HEK293T (cell line): ENCODE results near the gene AMZ1.
"Not testable (repeated sequence)": the region's sequence is repeated elsewhere in the genome, so short reads cannot be mapped to it uniquely, and the experiment has no call there.

Experiments used
- CTCF ChIA-PET: fragments of 350-600 bp; formaldehyde crosslinking; extraction: SDS; loops from one replicate; lab custom pipeline; 2021; ENCODE audit warnings: antibody characterized with exemption, inconsistent platforms; lab: Yijun Ruan, JAX
- POLR2A ChIA-PET: fragments of 350-600 bp; formaldehyde crosslinking; extraction: SDS; loops from one replicate; lab custom pipeline; 2020; ENCODE audit warnings: antibody characterized with exemption, inconsistent platforms; lab: Yijun Ruan, JAX
- DNase-seq: peaks from one replicate; pipeline ENCODE4 v3.0.0; 2012; ENCODE audit warnings: mixed read lengths; ENCODE audit errors: extremely low spot score
- ARNT ChIP-seq: fragments of 450-650 bp; IDR thresholded peaks from 2 replicates; pipeline ENCODE4 v1.6.1; 2017; ENCODE audit warnings: mild to moderate bottlenecking
- BHLHE40 ChIP-seq: fragments of 450-650 bp; IDR thresholded peaks from 2 replicates; pipeline ENCODE4 v1.6.1; 2016; ENCODE audit warnings: mild to moderate bottlenecking, moderate library complexity, borderline replicate concordance
- CTBP1 ChIP-seq: fragments of 450-650 bp; IDR thresholded peaks from 2 replicates; pipeline ENCODE4 v1.6.1; 2016; ENCODE audit warnings: borderline replicate concordance
- ELF4 ChIP-seq: fragments of 450-650 bp; IDR thresholded peaks from 2 replicates; pipeline ENCODE4 v1.6.1; 2017; ENCODE audit warnings: antibody characterized with exemption
- FOXA1 ChIP-seq: fragments of 450-650 bp; IDR thresholded peaks from 2 replicates; pipeline ENCODE4 v1.6.1; 2016; ENCODE audit warnings: mild to moderate bottlenecking
- FOXK2 ChIP-seq: fragments of 450-650 bp; IDR thresholded peaks from 2 replicates; pipeline ENCODE4 v1.6.1; 2016; ENCODE audit warnings: mild to moderate bottlenecking
- FOXM1 ChIP-seq: fragments of 450-650 bp; IDR thresholded peaks from 2 replicates; pipeline ENCODE4 v1.6.1; 2017; ENCODE audit warnings: mild to moderate bottlenecking, borderline replicate concordance
- HDGF ChIP-seq: fragments of 450-650 bp; IDR thresholded peaks from 2 replicates; pipeline ENCODE4 v1.6.1; 2017; ENCODE audit warnings: antibody characterized with exemption, borderline replicate concordance
- L3MBTL2 ChIP-seq: fragments of 450-650 bp; conservative IDR thresholded peaks from 2 replicates; pipeline ENCODE4 v1.6.1; 2016; ENCODE audit warnings: mild to moderate bottlenecking
- LEF1 ChIP-seq: fragments of 450-650 bp; IDR thresholded peaks from 2 replicates; pipeline ENCODE4 v1.6.1; 2017; ENCODE audit warnings: mild to moderate bottlenecking, borderline replicate concordance
- NFRKB ChIP-seq: fragments of 450-650 bp; IDR thresholded peaks from 2 replicates; pipeline ENCODE4 v1.6.1; 2016; ENCODE audit warnings: mild to moderate bottlenecking, moderate library complexity
- PKNOX1 ChIP-seq: fragments of 450-650 bp; IDR thresholded peaks from 2 replicates; pipeline ENCODE4 v1.6.1; 2016
- SP1 ChIP-seq: fragments of 450-650 bp; IDR thresholded peaks from 2 replicates; pipeline ENCODE4 v1.6.1; 2017
- SUZ12 ChIP-seq: fragments of 450-650 bp; IDR thresholded peaks from 2 replicates; pipeline ENCODE4 v1.6.1; 2016; ENCODE audit warnings: mild to moderate bottlenecking
- TARDBP ChIP-seq: fragments of 450-650 bp; IDR thresholded peaks from 2 replicates; pipeline ENCODE4 v1.6.1; 2016
- ZNF384 ChIP-seq: fragments of 450-650 bp; IDR thresholded peaks from 2 replicates; pipeline ENCODE4 v1.6.1; 2016

AMZ1 gene

GRCh38 chr7:2725178-2726105 lies 37.4 kb downstream of the AMZ1 start:
- no peak for DNase-seq
- TF ChIP-seq L3MBTL2 (no peak), SP1 (no peak), PKNOX1 (no peak), HDGF (no peak), CTBP1 (no peak), ZNF384 (no peak), TARDBP (no peak), FOXA1 (no peak), FOXM1 (no peak), LEF1 (no peak), ELF4 (no peak), BHLHE40 (no peak), SUZ12 (no peak)
- ChIA-PET CTCF (no interaction called here), POLR2A (interaction anchor here (1.5 kb wide), 1 partner anchor 33 kb away, joined by 3 read pairs; no protein-coding TSS in a partner anchor)

DNA sequence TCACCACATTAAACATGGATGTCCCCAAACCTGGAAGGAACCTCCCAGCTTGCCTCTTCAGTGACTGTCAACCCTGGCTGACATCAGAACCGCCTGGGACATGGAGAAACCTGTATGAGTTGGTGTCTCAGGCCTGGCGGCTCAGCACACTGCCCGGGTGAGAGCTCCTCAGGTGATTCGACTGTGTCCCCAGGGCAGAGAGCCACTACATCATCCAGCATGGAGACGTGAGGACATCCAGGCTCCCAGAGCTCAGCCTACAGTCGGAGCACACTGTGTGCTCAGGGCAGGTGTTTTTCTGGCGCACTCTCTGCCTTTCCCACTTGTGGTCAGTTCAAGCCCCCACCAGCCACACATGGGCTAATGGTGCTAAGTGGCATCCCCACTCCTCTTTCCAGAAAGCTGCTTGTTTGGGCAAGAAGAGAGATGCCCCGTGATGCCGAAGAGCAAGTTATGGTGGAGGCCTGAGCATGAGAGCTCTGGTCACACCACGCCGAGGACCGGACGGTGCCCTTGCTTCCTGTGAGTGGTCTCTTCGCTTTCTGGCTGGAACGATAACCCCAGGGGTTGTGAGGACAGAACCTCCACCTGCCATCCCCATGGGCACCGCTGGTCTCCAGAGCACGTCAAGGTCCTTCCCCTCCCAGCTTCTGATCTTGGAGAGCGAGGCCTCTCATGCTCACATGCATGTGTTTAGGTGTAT lies 38.5 kb downstream of the AMZ1 start:
- POLR2A ChIA-PET: no interaction called here
- TF ChIP-seq FOXA1 (no peak), TARDBP (no peak), BHLHE40 (no peak), NFRKB (no peak), ARNT (no peak), LEF1 (no peak), FOXK2 (no peak), SP1 (no peak), HDGF (no peak), CTBP1 (no peak), ELF4 (no peak)
- DNase-seq: no peak
- CTCF ChIA-PET: no interaction called here

DNA sequence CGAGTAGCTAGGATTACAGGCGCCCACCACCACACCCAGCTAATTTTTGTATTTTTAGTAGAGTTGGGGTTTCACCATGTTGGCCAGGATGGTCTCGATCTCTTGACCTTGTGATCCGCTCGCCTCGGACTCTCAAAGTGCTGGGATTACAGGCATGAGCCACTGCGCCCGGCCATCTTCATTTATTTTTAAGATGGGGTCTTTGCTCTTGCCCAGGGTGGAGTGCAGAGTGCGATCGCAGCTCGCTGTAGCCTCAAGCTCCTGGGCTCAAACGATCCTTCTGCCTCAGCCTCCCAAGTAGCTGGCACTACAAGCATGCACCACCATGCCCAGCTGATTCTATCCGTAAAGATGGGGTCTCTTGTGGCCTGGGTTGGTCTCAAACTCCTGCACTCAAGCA lies 39.2 kb downstream of the AMZ1 start:
- POLR2A ChIA-PET, DNase-seq: not testable (repeated sequence)

DNA sequence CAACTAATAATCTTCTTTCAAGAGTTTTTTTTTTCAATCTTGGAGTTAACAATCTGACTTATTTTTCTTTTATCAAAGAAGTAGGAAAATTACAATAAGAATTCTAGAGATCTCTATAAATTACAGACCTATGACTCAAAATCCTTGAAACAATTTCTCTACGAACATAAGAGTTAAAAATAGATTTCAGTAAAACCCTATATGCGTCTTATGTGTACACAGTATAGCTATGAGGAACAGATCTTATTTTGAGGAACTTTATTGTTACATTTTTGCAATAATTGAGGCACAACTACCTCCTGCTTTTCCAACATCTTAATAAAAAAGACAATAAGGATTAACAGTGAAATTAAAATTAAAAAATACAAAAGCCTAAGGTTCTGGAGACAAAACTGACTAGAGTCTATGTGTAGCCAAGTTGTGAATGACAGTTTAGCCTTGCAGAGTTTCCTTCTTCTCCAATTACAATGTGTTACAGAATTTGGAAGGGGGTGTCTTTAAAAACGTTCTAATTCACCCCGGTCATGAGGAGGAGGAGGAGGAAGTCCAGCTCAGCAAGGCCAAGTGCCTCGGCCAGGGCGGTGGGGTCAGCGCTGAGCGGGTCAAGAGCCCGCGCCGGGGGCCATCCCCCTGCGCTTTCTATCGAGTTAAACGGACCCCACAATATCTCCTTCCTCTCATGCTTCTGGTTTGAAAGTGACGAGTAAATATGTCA lies 40.5 kb downstream of the AMZ1 start:
- TF ChIP-seq LEF1: no peak
- TF ChIP-seq HDGF: no peak
- TF ChIP-seq L3MBTL2: no peak
- no peak for TF ChIP-seq ELF4
- TF ChIP-seq FOXK2: no peak
- TF ChIP-seq NFRKB: no peak
- no peak for TF ChIP-seq PKNOX1
- no peak for TF ChIP-seq FOXA1
- no peak for TF ChIP-seq BHLHE40
- no peak for DNase-seq
- CTCF ChIA-PET: interaction anchor here (0.7 kb wide), 1 partner anchor 35 kb away, joined by 4 read pairs; no protein-coding TSS in a partner anchor
- POLR2A ChIA-PET: no interaction called here

More for the DNA sequence above, 39.2 kb downstream of the AMZ1 start:
- CTCF ChIA-PET: not testable (repeated sequence)

DNA sequence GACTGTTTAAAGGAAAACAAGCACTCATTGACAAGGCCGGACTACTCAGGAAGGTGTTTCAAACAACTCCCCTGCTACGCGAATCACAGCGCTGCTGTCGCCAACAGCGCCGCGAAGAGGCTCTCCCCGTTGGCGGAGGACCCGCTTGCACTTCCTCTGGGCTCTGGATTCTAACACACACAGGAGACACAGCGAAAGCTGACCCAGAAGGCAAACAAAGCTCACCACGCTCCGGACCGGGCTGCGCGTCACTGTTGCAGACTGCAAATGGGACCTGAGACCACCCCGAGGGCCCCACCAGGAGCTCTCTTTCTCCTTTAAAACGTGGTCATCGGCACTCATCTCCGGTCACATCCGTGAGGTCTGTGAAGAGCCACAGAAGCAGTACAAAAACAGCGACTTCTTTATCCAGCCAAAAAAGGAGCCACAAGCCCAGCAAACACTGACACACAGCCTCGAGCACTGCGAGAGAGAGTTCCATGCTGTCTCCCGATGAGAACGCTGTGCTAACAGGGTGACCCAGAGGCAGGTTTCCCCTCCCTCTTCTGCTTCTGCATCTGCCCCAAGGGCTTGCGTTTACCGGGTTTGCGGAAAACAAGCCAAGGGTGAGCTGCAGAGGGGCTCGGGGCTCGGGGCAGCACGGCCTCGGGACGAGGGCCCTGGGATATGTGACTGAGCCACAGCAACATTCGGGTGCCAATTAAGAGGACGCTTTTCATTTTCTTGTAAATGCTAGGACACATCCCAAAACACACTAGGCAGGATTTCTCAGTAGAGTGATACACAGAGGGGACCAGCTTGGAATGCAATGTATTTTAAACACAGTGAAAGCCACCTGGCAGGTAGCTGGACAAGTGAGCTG lies 41.3 kb downstream of the AMZ1 start:
- DNase-seq: no peak
- ChIA-PET POLR2A (no interaction called here), CTCF (interaction anchor here (0.7 kb wide), 1 partner anchor 36 kb away, joined by 4 read pairs; no protein-coding TSS in a partner anchor)
- TF ChIP-seq HDGF (no peak), FOXK2 (no peak), FOXA1 (no peak), L3MBTL2 (no peak), ELF4 (no peak), TARDBP (no peak), SUZ12 (no peak), CTBP1 (no peak), ARNT (no peak), PKNOX1 (no peak), ZNF384 (no peak), FOXM1 (no peak), BHLHE40 (no peak)
